GM19372 (cell line): Measurements from ENCODE around the gene SLCO1C1.
"Not testable (repeated sequence)": the region's sequence is repeated elsewhere in the genome, so short reads cannot be mapped to it uniquely, and the experiment has no call there.

Experiments
- ATAC-seq: cut with Tn5 transposase; IDR thresholded peaks from one replicate; pipeline ENCODE4 v1.9.1; 2021; ENCODE audit warnings: mild to moderate bottlenecking, low read depth, moderate library complexity; ENCODE audit not compliant: unreplicated experiment

Gene SLCO1C1

DNA sequence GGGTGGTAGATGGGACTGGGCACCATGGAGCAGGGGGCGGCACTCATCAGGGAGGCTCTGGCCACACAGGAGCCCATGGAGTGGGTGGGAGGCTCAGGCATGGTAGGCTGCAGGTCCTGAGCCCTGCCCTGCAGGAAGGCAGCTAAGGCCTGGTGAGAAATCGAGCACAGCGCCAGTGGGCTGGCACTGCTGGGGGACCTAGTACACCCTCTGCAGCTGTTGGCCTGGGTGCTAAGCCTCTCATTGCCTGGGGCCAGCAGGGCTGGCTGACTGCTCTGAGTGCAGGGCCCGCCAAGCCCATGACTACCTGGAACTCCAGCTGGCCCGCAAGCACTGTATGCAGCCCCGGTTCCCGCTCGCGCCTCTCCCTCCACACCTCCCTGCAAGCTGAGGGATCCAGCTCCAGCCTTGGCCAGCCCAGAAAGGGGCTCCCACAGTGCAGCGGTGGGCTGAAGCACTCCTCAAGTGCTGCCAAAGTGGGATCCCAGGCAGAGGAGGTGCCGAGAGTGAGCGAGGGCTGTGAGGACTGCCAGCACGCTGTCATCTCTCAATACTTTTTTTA, 88.7 kb downstream of the SLCO1C1 start:
- not testable (repeated sequence) for ATAC-seq

DNA sequence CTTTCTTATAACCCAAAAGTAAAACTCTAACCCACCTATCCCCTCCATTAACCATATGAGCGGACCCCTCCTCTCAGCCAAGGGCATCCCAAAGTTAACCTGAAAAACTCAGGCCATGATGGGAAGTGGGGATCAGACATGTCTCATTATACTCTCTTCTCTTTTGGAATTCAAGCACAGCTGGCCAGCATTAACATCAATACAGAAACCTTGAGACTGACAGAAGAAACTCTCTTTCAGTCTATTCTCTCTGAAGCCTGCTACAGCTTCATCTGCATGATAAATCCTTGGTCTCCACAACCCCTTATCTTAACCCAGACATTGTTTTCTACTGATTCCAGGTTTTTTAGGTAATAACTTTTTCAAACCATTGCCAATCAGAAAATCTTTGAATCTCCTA, 97.8 kb downstream of the SLCO1C1 start:
- no peak for ATAC-seq

DNA sequence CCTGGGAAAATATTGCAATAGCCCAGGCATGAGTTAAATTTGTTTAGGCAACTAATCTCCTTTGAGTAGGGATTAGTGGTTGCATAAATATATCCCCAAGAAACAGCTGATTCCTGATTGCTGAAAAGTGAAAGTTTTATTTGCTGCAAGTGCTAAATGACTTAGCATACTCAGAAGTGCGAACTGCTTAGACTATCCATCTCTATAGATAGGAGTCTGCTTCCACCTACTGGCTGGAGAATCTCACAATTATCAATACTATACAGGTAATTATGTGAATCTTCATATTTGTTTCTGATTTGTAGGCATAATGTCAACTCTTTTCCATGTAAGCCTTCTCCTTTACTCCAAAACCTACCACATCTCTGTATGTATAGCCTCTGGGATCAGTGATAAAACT, 103.4 kb downstream of the SLCO1C1 start:
- no peak for ATAC-seq

DNA sequence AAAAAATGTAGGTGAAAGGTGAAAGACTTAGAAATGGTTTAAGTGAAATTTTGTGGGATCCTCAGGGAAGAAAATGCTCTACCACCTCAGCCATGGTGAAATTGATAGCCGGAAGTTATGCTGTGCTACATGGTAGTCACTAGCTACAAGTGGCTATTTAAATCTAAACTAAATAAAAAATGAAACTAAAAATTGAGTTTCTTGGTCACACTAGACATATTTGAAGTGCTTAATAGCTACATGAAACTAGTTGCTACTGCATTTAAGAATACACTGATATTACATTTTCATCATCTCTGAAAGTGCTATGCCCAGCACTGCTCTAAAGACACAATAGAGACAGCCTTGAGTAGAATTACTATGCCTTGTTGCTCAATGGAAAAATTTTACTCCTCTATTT, 105.0 kb downstream of the SLCO1C1 start:
- no peak for ATAC-seq

DNA sequence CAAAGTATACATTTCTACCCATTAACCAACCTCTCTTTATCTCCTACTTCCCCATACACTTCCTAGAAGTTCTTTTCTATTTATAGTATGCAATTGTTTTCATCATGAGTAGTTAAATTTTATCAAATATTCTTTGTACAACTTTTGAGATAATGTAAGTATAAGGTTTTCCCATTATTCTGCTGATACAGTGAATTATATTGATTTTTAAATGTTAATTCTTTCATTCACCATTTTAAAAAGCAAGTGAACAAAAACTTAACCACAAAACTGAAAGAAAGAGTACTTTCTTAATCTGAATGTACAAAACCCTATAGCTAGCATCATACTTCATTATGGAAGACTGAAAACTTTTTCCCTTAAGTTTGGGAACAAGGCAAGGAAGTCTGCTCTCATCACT, 105.9 kb downstream of the SLCO1C1 start:
- no peak for ATAC-seq
